ENCODE data around the gene USP21.

The USP21 gene

DNA sequence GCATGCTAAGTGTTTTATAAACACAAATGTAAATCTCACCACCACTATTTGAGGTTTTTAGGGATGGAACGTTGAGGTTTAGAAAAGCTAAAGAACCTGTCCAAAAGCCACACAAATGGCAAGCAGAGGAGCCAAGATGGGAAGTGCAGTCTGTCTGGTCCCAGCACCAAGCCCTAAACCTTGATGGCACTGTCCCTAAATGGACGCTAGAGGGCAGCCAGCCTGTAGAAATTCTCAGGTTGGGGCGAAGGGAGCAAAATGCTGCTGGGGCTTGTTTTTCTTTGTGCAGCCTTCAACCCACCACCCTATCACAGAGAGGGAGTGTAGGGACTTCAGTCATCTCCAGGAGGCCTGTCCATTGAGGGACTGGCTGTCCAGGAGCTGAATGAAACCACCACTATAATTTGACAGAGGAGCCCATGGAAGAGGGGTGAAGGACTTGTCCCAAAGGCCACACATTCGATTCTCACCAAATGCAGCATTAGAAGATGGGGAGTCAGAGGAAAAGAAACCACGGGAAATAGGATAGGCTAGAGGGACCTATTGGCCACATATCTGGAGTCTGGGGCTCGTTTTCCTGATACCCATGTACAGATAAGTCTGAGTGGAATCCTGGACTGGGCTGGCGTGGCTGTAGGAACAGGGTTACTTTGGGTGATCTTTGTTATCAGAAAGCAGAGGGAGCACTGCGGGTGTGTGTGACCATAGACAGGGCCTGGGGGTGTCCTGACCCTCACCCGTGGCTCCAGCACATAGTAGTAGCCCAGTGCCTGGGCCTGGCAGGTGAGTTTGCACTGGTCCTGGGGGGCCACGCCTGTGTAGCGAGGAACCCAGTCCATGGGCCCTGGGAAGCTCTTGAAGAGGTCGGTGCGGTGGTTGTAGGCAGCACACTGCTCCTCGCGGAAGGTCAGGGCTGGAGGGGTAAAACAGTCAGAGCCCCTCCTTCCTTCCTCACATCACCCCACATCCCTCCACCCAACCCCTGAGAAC lies 33.5 kb downstream of the USP21 start:
- in situ Hi-C loops (cut with HindIII; ENCODE audit: low sequenced_read_pairs) = no loop called here

DNA sequence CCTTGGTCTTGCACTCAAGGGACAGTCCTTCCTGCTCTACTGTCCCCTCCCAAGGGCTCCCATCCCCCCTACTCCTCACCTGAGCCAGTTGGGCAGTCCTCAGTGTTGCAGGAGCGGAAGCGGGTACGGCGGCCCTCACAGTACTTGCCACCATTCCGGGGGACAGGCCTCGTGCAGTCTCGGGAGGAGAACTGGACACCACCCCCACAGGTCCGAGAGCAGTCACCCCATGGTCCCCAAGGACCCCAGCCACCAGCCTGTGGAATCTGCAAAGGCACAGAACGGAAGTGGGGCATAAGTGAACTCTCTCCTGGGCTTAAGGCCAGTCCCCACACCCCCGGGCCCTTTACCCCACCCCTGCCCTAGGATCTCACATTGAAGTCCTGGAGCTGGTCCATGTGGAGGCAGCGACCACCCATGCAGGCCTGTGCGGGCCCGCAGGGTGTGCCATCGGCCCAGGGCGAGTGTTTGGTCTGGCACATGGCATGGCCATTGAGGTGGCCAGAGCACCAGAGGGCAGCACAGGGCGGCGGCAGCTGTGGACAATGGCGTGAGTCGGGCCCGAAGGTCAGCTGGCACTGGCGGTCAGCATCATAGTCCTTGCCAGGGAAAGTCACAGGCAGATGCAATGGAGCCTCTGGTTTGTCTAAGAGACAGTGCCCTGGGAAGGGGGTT lies 34.4 kb downstream of the USP21 start:
- in situ Hi-C loops (cut with HindIII; ENCODE audit: low sequenced_read_pairs) = no loop called here

DNA sequence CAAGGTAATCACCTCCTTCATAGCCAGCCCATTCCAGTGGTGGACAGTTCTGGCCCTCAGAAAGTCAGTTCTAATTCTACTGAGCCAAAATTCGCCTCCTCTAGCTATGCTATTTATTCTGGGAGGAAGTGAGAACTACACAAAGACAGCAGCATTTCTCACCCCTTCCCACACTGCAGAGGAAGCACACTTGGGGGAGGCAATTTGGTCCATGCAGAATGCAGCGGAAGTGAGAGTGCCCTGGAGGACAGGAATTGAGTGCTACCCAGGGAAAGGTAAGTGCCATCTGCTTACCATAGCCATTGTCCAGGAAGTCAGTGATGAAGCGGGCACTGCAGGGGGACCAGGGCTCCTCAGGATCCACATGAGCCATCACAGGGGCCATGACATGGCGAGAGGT lies 35.9 kb downstream of the USP21 start:
- in situ Hi-C loops (cut with HindIII; ENCODE audit: low sequenced_read_pairs) = no loop called here

DNA sequence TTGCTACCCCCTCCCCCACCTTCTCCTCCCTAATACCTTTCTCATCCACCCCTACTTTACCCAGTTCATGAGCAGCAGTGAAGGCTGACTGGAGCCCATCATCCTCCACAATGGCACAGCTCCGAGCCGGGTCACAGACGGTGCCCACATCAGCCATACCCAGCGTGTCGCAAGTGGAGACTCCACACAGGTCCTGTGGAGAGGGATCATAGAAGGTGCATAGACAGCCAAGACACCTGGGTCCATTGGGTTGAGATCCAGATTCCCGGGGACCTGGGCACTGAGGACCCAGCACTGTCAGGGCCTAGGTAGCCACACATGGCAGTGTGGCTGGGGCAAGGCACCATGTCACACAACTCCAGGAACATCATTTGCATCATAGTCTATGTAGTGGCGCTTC lies 36.8 kb downstream of the USP21 start:
- in situ Hi-C loops (cut with HindIII; ENCODE audit: low sequenced_read_pairs) = no loop called here

DNA sequence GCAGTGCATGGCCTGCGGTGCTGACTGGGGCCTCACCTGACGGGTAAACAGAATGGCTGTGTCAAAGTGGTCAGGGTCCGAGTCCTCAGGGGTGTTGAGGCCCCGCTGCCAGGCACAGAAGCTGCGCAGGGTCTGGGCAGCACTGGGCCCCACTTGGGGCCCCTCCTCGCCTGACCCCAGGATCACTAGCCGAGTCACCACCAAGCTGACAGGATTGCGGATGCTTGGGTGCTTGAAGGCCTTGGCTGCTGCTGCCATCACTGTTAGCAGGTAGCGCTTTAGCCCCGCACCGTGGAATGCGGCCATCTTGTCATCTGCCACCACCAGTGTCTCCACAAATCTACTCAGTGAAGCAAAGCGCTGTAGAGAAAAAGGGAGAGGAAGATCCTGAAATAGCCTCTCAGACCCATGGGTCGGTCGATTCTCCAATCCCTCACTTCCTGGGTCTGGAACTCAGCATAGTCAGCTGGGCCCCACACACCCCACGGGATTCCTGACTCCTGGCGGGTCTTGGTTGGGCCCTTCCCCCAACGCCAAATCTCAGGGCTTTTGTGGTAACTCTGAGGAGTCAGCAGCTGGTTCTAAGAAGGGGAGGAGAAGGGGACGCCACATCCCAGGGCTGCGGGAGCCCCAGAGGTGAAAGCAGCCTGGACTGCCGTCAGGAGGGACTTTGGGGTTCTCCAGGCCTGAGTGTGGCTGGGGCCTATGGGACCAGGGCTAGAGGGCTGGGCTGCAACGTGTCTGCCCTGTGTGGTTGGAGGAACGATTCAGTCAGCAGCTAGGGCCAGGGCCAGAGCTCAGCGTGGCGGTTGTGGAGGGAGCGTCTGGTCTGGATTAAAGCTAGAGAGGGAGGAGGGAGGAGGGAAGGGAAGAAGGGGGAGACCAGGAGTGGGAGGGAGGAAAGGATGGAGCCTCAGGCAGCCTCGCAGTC lies 37.5 kb downstream of the USP21 start:
- in situ Hi-C loops (cut with HindIII; ENCODE audit: low sequenced_read_pairs) = no loop called here

DNA sequence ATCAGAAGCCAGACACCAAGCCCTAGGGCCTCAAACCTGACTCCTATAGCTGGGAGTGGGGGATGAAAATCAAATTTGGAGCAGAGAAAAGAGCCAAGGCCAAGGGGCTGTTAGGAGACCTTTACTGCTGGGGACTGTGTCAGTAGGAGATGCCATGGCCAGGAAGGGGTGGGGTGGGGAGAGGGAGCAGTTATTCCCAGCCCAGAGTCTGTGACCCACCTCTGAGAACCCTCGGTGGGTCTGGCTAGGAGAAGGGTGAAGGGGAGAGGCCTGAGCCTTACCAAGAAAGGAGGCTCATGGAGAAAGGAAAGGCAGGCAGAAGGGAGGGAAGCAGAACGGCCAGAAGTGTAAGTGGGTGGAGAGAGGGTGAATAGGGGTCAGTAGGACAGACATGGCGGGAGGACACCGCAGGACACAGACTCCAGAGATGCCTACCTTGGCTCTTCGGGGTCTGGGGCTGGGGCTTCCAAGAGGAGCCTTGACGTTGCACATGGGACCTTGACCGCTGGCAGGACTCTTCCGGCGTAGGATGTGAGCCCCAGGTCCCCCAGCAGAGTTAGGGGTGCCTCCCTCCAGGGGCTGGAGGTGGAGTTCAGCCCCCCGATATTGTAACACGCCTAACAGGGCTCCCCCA lies 38.4 kb downstream of the USP21 start:
- in situ Hi-C loops (cut with HindIII; ENCODE audit: low sequenced_read_pairs) = no loop called here

DNA sequence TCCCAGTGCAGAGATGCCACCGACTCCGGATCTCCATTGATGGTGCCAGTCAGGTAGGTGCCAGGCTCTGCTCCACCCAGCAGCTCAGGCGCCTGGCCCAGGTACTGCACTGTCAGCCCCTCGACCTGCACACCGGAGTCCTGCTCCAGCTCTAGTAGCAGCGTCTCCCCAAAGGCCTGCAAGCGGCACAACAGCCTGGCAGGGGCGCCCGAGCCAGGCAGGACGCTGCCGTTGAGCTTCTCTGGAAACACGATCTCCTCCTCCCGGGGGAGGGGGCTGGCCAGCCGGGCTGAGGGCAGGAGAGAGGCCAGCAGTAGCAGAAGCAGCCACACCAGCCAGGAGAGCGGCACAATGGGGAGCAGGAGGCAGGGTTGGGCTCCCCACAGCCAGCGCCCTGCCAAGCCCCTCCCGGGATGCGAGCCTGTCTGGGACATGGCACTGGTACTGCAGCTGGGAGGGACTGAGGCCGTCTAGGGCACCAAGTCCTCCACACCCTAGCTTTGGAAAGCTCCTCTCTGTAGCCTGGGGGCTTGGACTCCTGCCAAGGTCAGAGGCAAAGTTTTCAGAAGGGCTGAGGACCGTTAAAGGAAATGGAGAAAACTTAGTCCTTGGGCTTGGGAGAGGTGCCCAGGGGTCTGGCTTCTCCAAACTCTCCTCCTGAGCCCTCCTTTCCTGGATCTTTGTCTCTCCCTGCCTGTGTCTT lies 39.0 kb downstream of the USP21 start:
- in situ Hi-C loops (cut with HindIII; ENCODE audit: low sequenced_read_pairs) = no loop called here

DNA sequence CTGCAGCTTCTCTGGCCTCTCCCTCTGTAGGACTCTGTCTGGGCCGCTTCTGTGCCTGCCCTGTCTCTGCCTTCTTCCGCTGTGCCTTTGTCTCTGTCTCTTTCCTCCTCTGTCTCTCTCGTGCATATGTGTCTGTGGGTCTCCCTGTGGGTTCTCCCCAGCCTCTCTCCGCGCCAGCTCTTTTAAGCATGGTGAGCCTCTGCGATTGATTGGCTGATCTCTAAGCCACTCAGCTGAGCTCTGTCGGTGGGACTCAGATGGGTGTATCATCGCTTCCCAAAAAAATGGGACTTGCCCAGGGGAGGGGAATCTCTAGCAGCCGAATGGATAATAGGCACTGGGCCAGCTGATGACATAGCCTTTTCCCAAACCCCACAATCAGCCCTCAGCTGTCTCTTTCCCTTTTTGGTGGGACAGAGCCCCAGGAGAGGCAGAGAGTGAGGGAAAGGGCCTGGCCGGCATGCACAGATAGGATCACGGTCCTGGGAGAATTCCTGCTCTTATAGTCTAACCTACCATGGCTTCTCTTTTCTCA lies 39.7 kb downstream of the USP21 start, which contains the start of gene ADAMTS4:
ADAMTS4 (minus strand) TSS at position 158 of the 535 bp plus-strand sequence. CDS start 427 bp downstream, outside the sequence.
- in situ Hi-C loops (cut with HindIII; ENCODE audit: low sequenced_read_pairs) = no loop called here

DNA sequence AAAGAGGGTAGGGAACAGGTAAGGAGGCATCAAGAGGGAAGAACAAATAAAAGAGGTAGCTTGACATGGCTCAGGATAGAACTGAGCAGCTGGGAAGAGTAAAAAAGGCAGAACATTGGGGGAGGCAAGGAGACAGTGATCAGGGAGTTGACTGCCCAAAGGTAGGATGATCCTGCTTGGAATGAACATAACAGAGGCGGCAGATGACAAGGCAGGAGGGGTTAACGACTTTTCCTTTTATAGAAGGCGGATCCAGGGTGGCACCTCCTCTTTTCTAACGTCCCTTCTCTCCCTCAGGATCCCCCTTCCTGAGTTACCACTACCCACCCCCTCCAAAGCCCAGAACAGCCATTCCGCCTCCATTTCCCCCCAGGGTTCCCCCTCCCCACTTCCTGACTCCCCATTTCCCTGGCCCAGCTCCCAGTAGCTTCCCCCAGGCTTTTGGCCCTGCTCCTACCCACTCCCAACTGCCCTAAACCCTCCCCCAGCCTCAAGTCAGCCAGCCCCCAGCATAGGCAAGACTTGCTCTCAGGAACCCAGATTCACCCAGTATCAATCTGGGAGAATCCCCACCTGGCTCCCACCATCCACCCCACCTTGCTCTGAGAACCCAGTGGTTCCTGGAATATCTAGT lies 40.3 kb downstream of the USP21 start:
- in situ Hi-C loops (cut with HindIII; ENCODE audit: low sequenced_read_pairs) = loop anchor here (25.0 kb wide), 1 partner anchor 163 kb away; the partner anchor contains the start of gene CFAP126

DNA sequence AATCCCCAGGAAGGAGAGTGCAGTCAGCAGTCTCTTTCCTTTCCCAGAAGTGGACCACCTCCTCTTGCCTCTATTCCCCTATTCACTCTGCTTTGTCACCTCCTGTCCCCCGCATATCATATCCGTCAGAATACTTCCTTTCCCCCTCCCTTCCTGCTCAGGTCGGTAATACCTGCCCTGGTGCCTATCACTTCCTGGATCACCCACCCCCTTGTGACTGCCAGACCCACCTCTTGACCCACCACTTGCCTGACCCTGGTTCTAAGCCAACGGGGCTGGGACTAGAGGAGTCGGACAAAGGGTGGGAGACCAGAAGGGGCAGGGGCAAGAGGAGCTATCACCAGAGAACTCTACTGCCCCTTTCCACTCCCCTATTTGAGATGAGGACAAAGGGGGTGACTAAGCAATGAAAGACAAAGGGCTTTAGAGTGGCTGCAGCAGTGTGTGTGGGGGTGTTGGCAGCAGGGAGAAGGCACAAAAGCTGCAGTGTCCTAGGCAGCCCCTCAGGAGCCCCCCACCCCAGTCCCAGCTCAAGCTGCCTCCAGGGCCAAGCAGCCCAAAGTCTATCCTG lies 41.2 kb downstream of the USP21 start:
- in situ Hi-C loops (cut with HindIII; ENCODE audit: low sequenced_read_pairs) = loop anchor here (25.0 kb wide), 1 partner anchor 162 kb away; the partner anchor contains the start of gene CFAP126

DNA sequence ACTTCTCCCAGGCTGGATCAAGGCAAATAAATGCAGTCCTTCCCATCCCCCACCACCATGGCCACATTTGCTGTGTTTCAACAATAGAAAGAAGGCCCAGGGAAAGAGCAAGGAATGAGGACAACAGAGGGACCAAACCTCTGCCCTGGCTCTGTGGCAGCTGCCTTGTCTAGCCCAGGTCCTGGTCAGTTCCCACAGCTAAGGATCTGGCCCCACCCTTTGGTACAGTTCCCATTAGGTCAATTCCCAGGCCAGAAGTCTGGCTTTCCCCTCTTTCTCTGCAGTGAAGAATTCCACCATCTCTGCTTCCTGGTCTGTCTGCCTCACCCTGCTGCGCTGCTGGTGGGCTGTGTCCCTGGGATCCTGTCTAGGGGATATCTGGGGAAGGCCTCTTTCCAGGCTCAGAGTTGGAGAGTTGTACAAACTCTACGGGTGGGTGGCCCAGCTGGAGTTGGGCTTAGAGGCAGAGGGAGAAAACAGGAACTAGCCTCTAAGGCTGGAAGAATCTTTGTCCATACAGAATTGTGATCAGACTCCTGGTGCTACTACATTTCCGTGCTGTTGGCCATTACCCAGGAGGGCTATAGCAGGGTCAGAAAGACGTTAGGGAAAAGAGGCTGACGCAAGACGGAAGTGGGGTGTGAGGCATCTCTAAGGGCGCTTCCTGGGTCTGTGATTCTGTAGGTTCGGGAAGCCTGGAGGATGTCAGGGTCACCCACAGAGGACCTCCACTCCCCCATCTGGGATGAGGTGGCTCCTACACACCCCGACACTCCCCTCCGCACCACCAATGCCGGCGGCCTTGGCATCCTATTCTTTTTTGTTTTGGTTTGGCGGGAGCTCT lies 41.9 kb downstream of the USP21 start:
- in situ Hi-C loops (cut with HindIII; ENCODE audit: low sequenced_read_pairs) = loop anchor here (25.0 kb wide), 1 partner anchor 161 kb away; the partner anchor contains the start of gene CFAP126

DNA sequence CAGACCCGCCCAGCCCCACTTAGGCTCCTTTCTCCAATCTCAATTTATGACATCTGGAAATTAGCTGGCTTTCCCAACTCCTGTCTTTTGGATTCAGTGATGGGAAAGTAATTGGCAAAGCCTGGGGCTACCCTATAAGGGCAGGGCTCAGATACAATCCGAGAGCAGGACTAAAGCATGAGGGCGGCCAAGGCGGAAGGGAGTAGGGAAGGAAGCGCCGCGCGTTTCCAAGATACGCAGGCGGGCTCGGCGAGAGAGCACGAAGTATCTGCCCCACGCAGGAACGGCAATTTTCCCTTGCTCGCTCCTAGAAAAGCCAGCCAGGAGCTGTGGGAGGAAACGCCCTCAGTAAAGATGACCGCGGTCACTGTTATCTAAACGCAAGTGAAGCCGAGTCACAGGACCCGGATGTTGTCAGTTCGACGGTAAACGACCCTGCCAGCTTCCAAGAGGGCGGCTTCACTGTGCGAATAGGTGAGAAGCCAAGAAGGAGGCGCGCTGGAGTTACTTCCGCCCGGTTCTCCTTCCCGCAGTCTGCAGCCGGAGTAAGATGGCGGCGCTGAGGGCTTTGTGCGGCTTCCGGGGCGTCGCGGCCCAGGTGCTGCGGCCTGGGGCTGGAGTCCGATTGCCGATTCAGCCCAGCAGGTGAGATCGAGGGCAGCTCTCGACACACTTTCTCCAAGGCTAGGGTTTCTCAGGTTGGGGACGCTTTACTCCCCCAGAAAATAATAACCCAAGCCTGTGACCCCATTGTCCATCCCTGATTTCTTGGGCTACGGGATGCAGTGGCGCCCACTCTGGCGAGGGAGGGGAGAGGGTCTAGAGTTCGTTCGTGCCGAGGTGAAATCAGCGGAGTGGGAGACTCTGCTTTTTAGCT lies 42.8 kb downstream of the USP21 start, which contains the start of gene NDUFS2:
NDUFS2 (plus strand) TSS at position 532 of the 877 bp plus-strand sequence; CDS start at position 551, 19 bp downstream.
- in situ Hi-C loops (cut with HindIII; ENCODE audit: low sequenced_read_pairs) = loop anchor here (25.0 kb wide), 1 partner anchor 160 kb away; the partner anchor contains the start of gene CFAP126

DNA sequence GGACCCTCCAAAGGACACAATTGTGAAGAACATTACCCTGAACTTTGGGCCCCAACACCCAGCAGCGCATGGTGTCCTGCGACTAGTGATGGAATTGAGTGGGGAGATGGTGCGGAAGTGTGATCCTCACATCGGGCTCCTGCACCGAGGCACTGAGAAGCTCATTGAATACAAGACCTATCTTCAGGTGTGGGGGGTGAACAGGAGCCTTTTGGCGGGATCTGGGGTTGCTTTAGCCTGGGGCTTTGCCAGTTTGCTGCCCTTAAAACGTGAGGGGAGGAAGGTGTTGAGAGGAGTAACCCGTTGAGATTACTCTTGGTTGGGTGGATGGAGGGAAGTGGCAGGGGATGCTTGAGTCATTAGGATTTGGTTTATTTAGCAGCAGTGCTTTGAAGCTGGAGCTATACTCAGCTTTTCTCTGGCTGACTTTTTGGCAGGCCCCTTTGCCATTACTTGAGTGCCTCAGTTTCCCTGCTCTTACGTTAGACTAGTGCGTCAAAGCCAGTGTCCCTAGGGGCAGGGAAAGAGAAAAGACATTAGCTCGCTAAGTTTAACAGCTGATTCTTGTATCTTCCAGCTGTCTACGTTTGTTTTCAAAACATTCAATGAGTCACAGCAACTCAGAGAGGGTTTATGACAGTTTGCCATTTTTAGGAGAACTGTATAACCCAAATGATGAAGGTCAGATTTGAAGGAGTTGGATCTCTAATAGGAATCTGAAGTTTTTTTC lies 47.3 kb downstream of the USP21 start:
- in situ Hi-C loops (cut with HindIII; ENCODE audit: low sequenced_read_pairs) = loop anchor here (25.0 kb wide), 1 partner anchor 156 kb away; the partner anchor contains the start of gene CFAP126

DNA sequence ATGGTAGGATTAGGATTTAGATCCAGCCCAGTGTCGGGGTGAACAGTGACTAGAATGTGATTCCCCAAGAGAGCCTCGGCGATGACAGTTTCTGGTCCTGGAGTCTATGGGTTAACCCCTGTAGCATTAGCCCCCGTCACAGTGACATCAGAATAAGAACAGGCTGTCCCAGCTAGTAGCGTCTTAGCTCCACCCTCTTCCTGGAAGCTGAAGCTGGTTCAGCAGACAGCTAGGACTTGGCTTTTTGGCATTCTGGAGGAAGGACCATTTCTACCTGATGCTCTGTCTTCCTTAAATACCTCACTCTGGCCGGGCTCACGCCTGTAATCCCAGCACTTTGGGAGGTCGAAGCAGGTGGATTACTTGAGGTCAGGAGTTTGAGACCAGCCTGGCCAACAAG lies 47.9 kb downstream of the USP21 start:
- in situ Hi-C loops (cut with HindIII; ENCODE audit: low sequenced_read_pairs) = loop anchor here (25.0 kb wide), 1 partner anchor 155 kb away; the partner anchor contains the start of gene CFAP126

DNA sequence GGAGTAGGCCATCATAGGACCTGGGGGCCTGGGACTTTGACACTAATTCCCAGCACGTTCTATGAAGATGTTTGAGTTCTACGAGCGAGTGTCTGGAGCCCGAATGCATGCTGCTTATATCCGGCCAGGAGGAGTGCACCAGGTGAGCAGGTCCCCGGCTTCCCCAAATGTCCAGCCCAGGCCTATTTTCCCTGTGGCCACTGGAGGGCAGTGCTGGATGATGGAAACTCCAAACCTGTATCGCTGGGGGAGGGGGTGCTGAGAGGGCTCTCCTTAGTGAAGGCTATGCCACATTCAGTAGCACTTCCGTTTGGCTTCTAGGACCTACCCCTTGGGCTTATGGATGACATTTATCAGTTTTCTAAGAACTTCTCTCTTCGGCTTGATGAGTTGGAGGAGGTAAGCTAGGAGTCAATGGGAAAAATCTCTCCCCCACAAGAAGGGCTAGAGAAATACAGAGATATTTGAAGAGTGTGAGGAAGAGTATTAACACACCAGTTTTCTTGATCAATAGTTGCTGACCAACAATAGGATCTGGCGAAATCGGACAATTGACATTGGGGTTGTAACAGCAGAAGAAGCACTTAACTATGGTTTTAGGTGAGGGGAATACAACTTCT lies 50.6 kb downstream of the USP21 start:
- in situ Hi-C loops (cut with HindIII; ENCODE audit: low sequenced_read_pairs) = loop anchor here (25.0 kb wide), 1 partner anchor 152 kb away; the partner anchor contains the start of gene CFAP126
